ENCODE measurements around the gene MAD1L1. TPM values are rescaled to one million over a fixed set of nuclear protein-coding genes. Genes with fewer than 3 reads are reported as not detected.

The MAD1L1 gene
- total RNA-seq, 2 experiments from 2014 or later = 157 to 160 TPM

GRCh38 chr7:2017914-2018568 is 214.7 kb downstream of the MAD1L1 start:
- peak overlapping the region; percentile 81 for H3K27ac Mint-ChIP-seq
- CTCF ChIA-PET = no interaction called here
- no peak overlapping the region for H3K4me3 Mint-ChIP-seq
- peaks cover 15% of the 10 kb centered on the region for H3K4me1 ChIP-seq (ENCODE audit: insufficient read depth, low read length)
- no peak for TF ChIP-seq CTCF (IDR thresholded peaks at IDR 0.05)
- intact Hi-C loops (cut with DNase I, micrococcal nuclease) = no loop called here
- no peaks in the 10 kb centered on the region for H3K36me3 ChIP-seq (ENCODE audit: insufficient read depth, low read length)
- ATAC-seq (ENCODE audit: poor library complexity) (no peak), DNase-seq (peak in 1 of 14 experiments; percentile 1)
- no peak overlapping the region for H3K27ac ChIP-seq (ENCODE audit: low read depth in 1 of 2, low read length in 2 of 2)
- peaks cover 17% of the 10 kb centered on the region for H3K4me1 Mint-ChIP-seq (ENCODE audit: low read depth)
- H3K27me3 Mint-ChIP-seq = no peaks in the 10 kb centered on the region
- H3K27me3 ChIP-seq (ENCODE audit: control insufficient read depth in 1 of 2, insufficient read depth in 2 of 2, low read length in 2 of 2) = no peaks in the 10 kb centered on the region
- no peaks in the 10 kb centered on the region for H3K9me3 Mint-ChIP-seq
- no peak overlapping the region for H3K4me3 ChIP-seq (ENCODE audit: low read length)
- no peaks in the 10 kb centered on the region for H3K9me3 ChIP-seq (ENCODE audit: control insufficient read depth in 1 of 2, insufficient read depth in 1 of 2, low read length in 2 of 2)
- POLR2A ChIA-PET = no interaction called here
- H3K36me3 Mint-ChIP-seq (ENCODE audit: low read depth) = no peaks in the 10 kb centered on the region

GRCh38 chr7:2017481-2017891 is 215.3 kb downstream of the MAD1L1 start:
- Mint-ChIP-seq H3K9me3 (no peaks in the 10 kb centered on the region), H3K27me3 (no peaks in the 10 kb centered on the region), H3K4me3 (no peak overlapping the region), H3K27ac (peak overlapping the region; percentile 81), H3K4me1 (ENCODE audit: low read depth) (peaks cover 17% of the 10 kb centered on the region), H3K36me3 (ENCODE audit: low read depth) (peaks cover under 1% of the 10 kb centered on the region)
- Histone ChIP-seq H3K36me3 (ENCODE audit: insufficient read depth, low read length) (no peaks in the 10 kb centered on the region), H3K27me3 (ENCODE audit: control insufficient read depth in 1 of 2, insufficient read depth in 2 of 2, low read length in 2 of 2) (no peaks in the 10 kb centered on the region), H3K27ac (ENCODE audit: low read depth in 1 of 2, low read length in 2 of 2) (no peak overlapping the region), H3K9me3 (ENCODE audit: control insufficient read depth in 1 of 2, insufficient read depth in 1 of 2, low read length in 2 of 2) (no peaks in the 10 kb centered on the region), H3K4me1 (ENCODE audit: insufficient read depth, low read length) (peaks cover 15% of the 10 kb centered on the region), H3K4me3 (ENCODE audit: low read length) (no peak overlapping the region)
- intact Hi-C loops (cut with DNase I, micrococcal nuclease) = no loop called here
- ATAC-seq (ENCODE audit: poor library complexity) = no peak
- CTCF ChIA-PET = no interaction called here
- POLR2A ChIA-PET = no interaction called here
- no peak for TF ChIP-seq CTCF (IDR thresholded peaks at IDR 0.05)
- peak in 1 of 14 experiments; percentile 0 for DNase-seq

DNA sequence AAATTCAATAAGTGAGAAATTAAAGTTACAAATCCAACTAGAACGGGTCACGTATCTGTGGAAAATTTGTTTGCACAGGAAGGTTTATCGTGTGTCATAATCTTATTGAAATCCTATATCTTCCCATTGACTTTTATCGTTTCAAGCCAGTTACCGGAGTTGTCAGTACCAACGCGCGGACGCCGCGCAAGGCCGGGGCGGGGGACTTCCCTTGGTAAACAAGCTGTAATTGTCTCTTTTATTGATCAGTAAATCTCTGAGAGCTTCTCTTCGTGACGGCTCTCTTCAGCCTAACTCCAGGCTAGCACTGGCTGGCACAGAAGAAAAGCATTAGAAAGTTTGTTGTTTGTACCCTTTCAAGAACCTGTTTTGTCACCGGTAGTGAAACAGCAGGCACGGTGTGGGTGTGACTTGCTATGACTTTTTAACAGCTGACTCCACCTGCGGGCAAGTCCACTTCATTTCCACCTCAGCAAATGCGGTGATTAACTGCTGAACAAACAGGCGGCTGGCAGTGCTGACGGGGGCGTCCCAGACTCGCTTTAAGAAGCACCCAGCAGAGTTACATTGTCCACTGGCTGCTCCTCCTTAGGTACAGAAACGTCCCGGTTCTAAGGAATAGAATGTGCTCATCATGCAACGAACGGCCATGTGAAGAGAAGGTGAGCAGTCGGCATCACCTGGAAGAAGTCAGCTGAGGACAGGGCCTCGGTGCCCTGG is 215.8 kb downstream of the MAD1L1 start:
- no peaks in the 10 kb centered on the region for H3K27me3 ChIP-seq (ENCODE audit: control insufficient read depth in 1 of 2, insufficient read depth in 2 of 2, low read length in 2 of 2)
- peaks cover 0 to 3% of the 10 kb centered on the region in 2 experiments for H3K9me3 ChIP-seq (ENCODE audit: control insufficient read depth in 1 of 2, insufficient read depth in 1 of 2, low read length in 2 of 2)
- H3K4me1 ChIP-seq (ENCODE audit: insufficient read depth, low read length) = peaks cover 15% of the 10 kb centered on the region
- TF ChIP-seq CTCF (IDR thresholded peaks at IDR 0.05) = no peak
- ChIA-PET CTCF (no interaction called here), POLR2A (no interaction called here)
- no peak overlapping the region for H3K4me3 Mint-ChIP-seq
- H3K36me3 ChIP-seq (ENCODE audit: insufficient read depth, low read length) = no peaks in the 10 kb centered on the region
- ATAC-seq (ENCODE audit: poor library complexity) (no peak), DNase-seq (peak in 1 of 14 experiments; percentile 4)
- no peaks in the 10 kb centered on the region for H3K27me3 Mint-ChIP-seq
- H3K4me3 ChIP-seq (ENCODE audit: low read length) = no peak overlapping the region
- H3K27ac ChIP-seq (ENCODE audit: low read depth in 1 of 2, low read length in 2 of 2) = no peak overlapping the region
- peak overlapping the region; percentile 81 for H3K27ac Mint-ChIP-seq
- peaks cover 17% of the 10 kb centered on the region for H3K4me1 Mint-ChIP-seq (ENCODE audit: low read depth)
- intact Hi-C loops (cut with DNase I, micrococcal nuclease) = no loop called here
- H3K9me3 Mint-ChIP-seq = no peaks in the 10 kb centered on the region
- peaks cover 4% of the 10 kb centered on the region for H3K36me3 Mint-ChIP-seq (ENCODE audit: low read depth)
